Measurements from ENCODE around the gene DCAKD. TPM values are rescaled to one million over a fixed set of nuclear protein-coding genes. Genes with fewer than 3 reads are reported as not detected.

Gene DCAKD
- total RNA-seq, 1 experiment from 2014 or later, result 31.9 TPM

- TF ChIP-seq ATF3 (IDR thresholded peaks at IDR 0.05) (no peak), YY1 (IDR thresholded peaks at IDR 0.05; ENCODE audit: extremely low read depth, insufficient replicate concordance, low read depth, low read length) (no peak), CEBPB (IDR thresholded peaks at IDR 0.05; ENCODE audit: low read depth) (no peak), ZNF274 (IDR thresholded peaks at IDR 0.05; ENCODE audit: low read depth, low read length) (no peak), EZH2 (IDR thresholded peaks at IDR 0.05) (no peak), SRF (IDR thresholded peaks at IDR 0.05; ENCODE audit: low read depth) (no peak), JUND (IDR thresholded peaks at IDR 0.05) (no peak)
Measured at GRCh38 chr17:45086391-45086790, 35.0 kb upstream of the DCAKD start (continued).

DNA sequence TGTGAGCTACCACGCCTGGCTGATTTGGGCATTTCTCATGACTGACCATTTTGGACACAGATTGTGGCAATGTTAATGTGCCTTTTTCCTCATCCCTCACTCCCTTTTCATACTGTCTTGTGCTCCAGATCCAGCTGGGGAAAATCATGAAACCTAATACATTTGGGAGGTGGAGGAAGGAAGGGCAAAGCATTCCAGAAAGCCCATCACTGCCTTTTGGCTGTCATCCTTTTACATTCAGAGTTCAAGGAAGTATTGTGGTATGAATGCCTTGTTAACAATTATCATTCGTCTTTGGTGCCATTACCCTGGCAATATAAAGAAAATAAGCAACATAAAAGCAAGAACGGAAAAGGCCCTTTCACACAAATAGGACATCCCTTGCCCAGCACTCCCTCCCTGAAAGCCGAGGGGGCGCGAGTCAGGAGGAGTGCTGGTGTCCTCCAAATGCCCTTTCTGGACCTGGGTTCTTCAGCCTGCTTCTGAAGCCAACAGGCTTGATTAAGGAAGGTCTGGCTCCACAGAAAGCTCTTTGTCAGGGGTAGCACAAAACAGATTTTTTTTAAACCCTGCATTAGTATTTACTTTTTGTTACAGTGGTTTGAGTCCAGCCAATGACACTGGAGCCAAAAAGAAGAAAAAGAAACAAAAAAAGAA, 29.7 kb upstream of the DCAKD start:
- Histone ChIP-seq H3K4me2 (ENCODE audit: low read length) (no peak overlapping the region), H3K36me3 (ENCODE audit: control insufficient read depth in 1 of 2, insufficient read depth in 2 of 2, low read length in 2 of 2) (peaks cover 24 to 30% of the 10 kb centered on the region in 2 experiments; a peak in 2 of 4 replicates), H4K20me1 (ENCODE audit: insufficient read depth) (no peaks in the 10 kb centered on the region; the same call in 1 of the 2 replicates), H3K4me3 (replicated peaks in 1 of 2; ENCODE audit: low read depth in 1 of 2, low read length in 2 of 2) (no peak overlapping the region), H3K9me2 (ENCODE audit: insufficient read depth) (no peaks in the 10 kb centered on the region), H3K9ac (ENCODE audit: low read length) (no peak overlapping the region), H3K79me2 (ENCODE audit: insufficient read depth, low read length) (peaks cover 57% of the 10 kb centered on the region), H3K9me3 (ENCODE audit: control insufficient read depth in 1 of 2, insufficient read depth in 1 of 2, low read depth in 1 of 2, low read length in 2 of 2) (no peaks in the 10 kb centered on the region), H3K27ac (ENCODE audit: low read depth, low read length) (no peak overlapping the region), H3K4me1 (ENCODE audit: control insufficient read depth in 1 of 2, insufficient read depth in 2 of 2, low read length in 2 of 2) (peaks cover 0 to 6% of the 10 kb centered on the region in 2 experiments; a peak in 2 of 4 replicates), H3K27me3 (ENCODE audit: insufficient read depth, low read length) (no peaks in the 10 kb centered on the region), H2AFZ (ENCODE audit: low read depth, low read length, poor library complexity, severe bottlenecking) (no peak overlapping the region)
- ChIA-PET POLR2A (no interaction called here), RAD21 (ENCODE audit: low non-redundant PET in 1 of 2, low total read pairs in 2 of 2, uncharacterized antibody in 2 of 2, unreplicated experiment in 2 of 2) (no interaction called here), CTCF (no interaction called here)
- ATAC-seq (no peak), DNase-seq (ENCODE audit: low read depth, low spot score) (no peak)
- intact Hi-C loops (cut with micrococcal nuclease), result no loop called here
- TF ChIP-seq RAD21 (IDR thresholded peaks at IDR 0.05; ENCODE audit: low read depth) (no peak), JUND (IDR thresholded peaks at IDR 0.05) (no peak), EZH2 (IDR thresholded peaks at IDR 0.05) (no peak), POLR2AphosphoS5 (IDR thresholded peaks at IDR 0.05; ENCODE audit: low read depth, low read length) (no peak), SIN3A (IDR thresholded peaks at IDR 0.05; ENCODE audit: low read depth) (no peak), CBX3 (IDR thresholded peaks at IDR 0.05; ENCODE audit: low read depth) (no peak), POLR2A (IDR thresholded peaks at IDR 0.05; ENCODE audit: borderline replicate concordance, extremely low read depth, insufficient read depth, insufficient read length) (no peak), FOSL1 (IDR thresholded peaks at IDR 0.05; ENCODE audit: low read depth) (no peak), ATF3 (IDR thresholded peaks at IDR 0.05) (no peak), EGR1 (IDR thresholded peaks at IDR 0.05; ENCODE audit: low read depth) (no peak), MAX (IDR thresholded peaks at IDR 0.05) (no peak), ZFX (IDR thresholded peaks at IDR 0.05) (no peak), CEBPB (IDR thresholded peaks at IDR 0.05; ENCODE audit: low read depth) (no peak), SP1 (IDR thresholded peaks at IDR 0.05; ENCODE audit: low read depth) (no peak)
- TF ChIP-seq, protein P1, sequence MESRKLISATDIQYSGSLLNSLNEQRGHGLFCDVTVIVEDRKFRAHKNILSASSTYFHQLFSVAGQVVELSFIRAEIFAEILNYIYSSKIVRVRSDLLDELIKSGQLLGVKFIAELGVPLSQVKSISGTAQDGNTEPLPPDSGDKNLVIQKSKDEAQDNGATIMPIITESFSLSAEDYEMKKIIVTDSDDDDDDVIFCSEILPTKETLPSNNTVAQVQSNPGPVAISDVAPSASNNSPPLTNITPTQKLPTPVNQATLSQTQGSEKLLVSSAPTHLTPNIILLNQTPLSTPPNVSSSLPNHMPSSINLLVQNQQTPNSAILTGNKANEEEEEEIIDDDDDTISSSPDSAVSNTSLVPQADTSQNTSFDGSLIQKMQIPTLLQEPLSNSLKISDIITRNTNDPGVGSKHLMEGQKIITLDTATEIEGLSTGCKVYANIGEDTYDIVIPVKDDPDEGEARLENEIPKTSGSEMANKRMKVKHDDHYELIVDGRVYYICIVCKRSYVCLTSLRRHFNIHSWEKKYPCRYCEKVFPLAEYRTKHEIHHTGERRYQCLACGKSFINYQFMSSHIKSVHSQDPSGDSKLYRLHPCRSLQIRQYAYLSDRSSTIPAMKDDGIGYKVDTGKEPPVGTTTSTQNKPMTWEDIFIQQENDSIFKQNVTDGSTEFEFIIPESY (IDR thresholded peaks at IDR 0.05; ENCODE audit: extremely low read depth, insufficient replicate concordance, low read length), result no peak
- TF ChIP-seq, protein P2, sequence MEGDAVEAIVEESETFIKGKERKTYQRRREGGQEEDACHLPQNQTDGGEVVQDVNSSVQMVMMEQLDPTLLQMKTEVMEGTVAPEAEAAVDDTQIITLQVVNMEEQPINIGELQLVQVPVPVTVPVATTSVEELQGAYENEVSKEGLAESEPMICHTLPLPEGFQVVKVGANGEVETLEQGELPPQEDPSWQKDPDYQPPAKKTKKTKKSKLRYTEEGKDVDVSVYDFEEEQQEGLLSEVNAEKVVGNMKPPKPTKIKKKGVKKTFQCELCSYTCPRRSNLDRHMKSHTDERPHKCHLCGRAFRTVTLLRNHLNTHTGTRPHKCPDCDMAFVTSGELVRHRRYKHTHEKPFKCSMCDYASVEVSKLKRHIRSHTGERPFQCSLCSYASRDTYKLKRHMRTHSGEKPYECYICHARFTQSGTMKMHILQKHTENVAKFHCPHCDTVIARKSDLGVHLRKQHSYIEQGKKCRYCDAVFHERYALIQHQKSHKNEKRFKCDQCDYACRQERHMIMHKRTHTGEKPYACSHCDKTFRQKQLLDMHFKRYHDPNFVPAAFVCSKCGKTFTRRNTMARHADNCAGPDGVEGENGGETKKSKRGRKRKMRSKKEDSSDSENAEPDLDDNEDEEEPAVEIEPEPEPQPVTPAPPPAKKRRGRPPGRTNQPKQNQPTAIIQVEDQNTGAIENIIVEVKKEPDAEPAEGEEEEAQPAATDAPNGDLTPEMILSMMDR (IDR thresholded peaks at IDR 0.05 in 2 of 3, conservative IDR thresholded peaks at IDR 0.05 in 1 of 3; ENCODE audit: borderline replicate concordance in 1 of 3, insufficient read depth in 1 of 3, low read depth in 2 of 3, low read length in 2 of 3), result no peak
- BruUV-seq (replicated peaks), result no TSS peak
